HG03064 (cell line): ENCODE data around the gene DDOST.

Experiments used
- ATAC-seq: cut with Tn5 transposase; IDR thresholded peaks from one replicate; pipeline ENCODE4 v1.9.1; 2021; ENCODE audit warnings: low read depth; ENCODE audit not compliant: unreplicated experiment

DDOST gene

GRCh38 chr1:20663365-20663764 lies 2.2 kb upstream of the DDOST start:
- no peak for ATAC-seq

GRCh38 chr1:20662110-20662475 lies 924 bp upstream of the DDOST start:
- ATAC-seq = no peak

GRCh38 chr1:20660847-20661206 lies 342 bp downstream of the DDOST start:
- ATAC-seq = peak; percentile 6

- ATAC-seq = no peak
These were observed 806 bp downstream of the DDOST start for GRCh38 chr1:20660363-20660762.

GRCh38 chr1:20658166-20658915 lies 2.8 kb downstream of the DDOST start:
- ATAC-seq = no peak

- no peak for ATAC-seq
These were observed 4.1 kb downstream of the DDOST start for GRCh38 chr1:20657024-20657423.

GRCh38 chr1:20654104-20654690 lies 7.0 kb downstream of the DDOST start:
- ATAC-seq = no peak

- no peak for ATAC-seq
These were observed 8.9 kb downstream of the DDOST start for GRCh38 chr1:20652300-20652699.

- ATAC-seq = no peak
These were observed 12.2 kb downstream of the DDOST start for GRCh38 chr1:20648946-20649345.

- no peak for ATAC-seq
These were observed 12.7 kb downstream of the DDOST start for GRCh38 chr1:20648438-20648837.

- no peak for ATAC-seq
These were observed 15.8 kb downstream of the DDOST start for GRCh38 chr1:20645414-20645813.

- no peak for ATAC-seq
These were observed 16.8 kb downstream of the DDOST start for GRCh38 chr1:20644416-20644815.

GRCh38 chr1:20643080-20643479 lies 18.1 kb downstream of the DDOST start:
- no peak for ATAC-seq

GRCh38 chr1:20641975-20642374 lies 19.2 kb downstream of the DDOST start:
- ATAC-seq = no peak

- ATAC-seq = no peak
These were observed 21.0 kb downstream of the DDOST start for GRCh38 chr1:20640183-20640597.

GRCh38 chr1:20636785-20637347 lies 24.3 kb downstream of the DDOST start:
- no peak for ATAC-seq

- no peak for ATAC-seq
These were observed 26.5 kb downstream of the DDOST start for GRCh38 chr1:20634594-20635084.

GRCh38 chr1:20634065-20634593 lies 27.0 kb downstream of the DDOST start:
- peak; percentile 16 for ATAC-seq

GRCh38 chr1:20633190-20634064 lies 27.7 kb downstream of the DDOST start, which contains the start of gene PINK1:
PINK1 (plus strand) TSS chr1:20633458; CDS start chr1:20633549, 91 bp downstream.
- peak; percentile 58 for ATAC-seq

- ATAC-seq = no peak
These were observed 28.8 kb downstream of the DDOST start for GRCh38 chr1:20632386-20632785.

GRCh38 chr1:20630729-20631128 lies 30.4 kb downstream of the DDOST start:
- no peak for ATAC-seq
